Vagina (tissue), 2 donors: ENCODE results near the gene PKD2L2. TPM values are rescaled to one million over a fixed set of nuclear protein-coding genes. Genes with fewer than 3 reads are reported as not detected.
"Not testable (repeated sequence)": the region's sequence is repeated elsewhere in the genome, so short reads cannot be mapped to it uniquely, and the experiment has no call there.

Experiments used
- DNase-seq, 2 donors: peaks; one replicate each; pipeline ENCODE4 v3.0.0-alpha.2; 2017; ENCODE audit errors: extremely low spot score in 2 of 2
- H3K27ac ChIP-seq: fragments of 200-600 bp; sonication (generic); one replicate; pipeline ENCODE4 v1.5.1; 2019
- H3K27me3 ChIP-seq: fragments of 200-600 bp; sonication (generic); one replicate; pipeline ENCODE4 v1.5.1; 2019
- H3K36me3 ChIP-seq, 2 donors: fragments of 200-600 bp; sonication (generic); one replicate each; pipeline ENCODE4 v1.5.1; 2017 to 2019
- H3K4me1 ChIP-seq: fragments of 200-600 bp; sonication (generic); one replicate; pipeline ENCODE4 v1.5.1; 2019
- H3K4me3 ChIP-seq, 2 donors: fragments of 200-600 bp; sonication (generic); 1 replicate in 1 of 2; 2 replicates in 1 of 2; pipeline ENCODE4 v1.5.1; 2016 to 2019
- H3K9me3 ChIP-seq: fragments of 200-600 bp; sonication (generic); one replicate; pipeline ENCODE4 v1.5.1; 2019
- POLR2A ChIP-seq, 2 donors: fragments of 450-650 bp; IDR thresholded peaks; one replicate each; pipeline ENCODE4 v1.6.1; 2017; ENCODE audit warnings: antibody characterized with exemption in 2 of 2, mild to moderate bottlenecking in 2 of 2, moderate library complexity in 2 of 2
- POLR2AphosphoS5 ChIP-seq, 2 donors: sonication (generic); formaldehyde crosslinking; IDR thresholded peaks; one replicate each; pipeline ENCODE4 v1.9.0; 2017; ENCODE audit warnings: antibody characterized with exemption in 2 of 2, mild to moderate bottlenecking in 2 of 2, low read depth in 1 of 2; ENCODE audit not compliant: insufficient read depth in 1 of 2
- intact Hi-C: fragments of 100-400 bp; cut with DNase I; formaldehyde crosslinking; loops from one replicate; pipeline ENCODE4 v1.15.1; 2023
- total RNA-seq: library from RNA; depleted of rRNA; stranded (reverse); fragments of >200 nt; gene quantifications from one replicate; pipeline ENCODE4 v1.2.3, GENCODE V29; 2016
- TF ChIP-seq, protein P1 (sequence below), 3 experiments: fragments of 450-650 bp in 2 of 3; fragments of 200-600 bp in 1 of 3; sonication (generic) in 1 of 3; IDR thresholded peaks; one replicate each; pipeline ENCODE4 v1.5.1; 2017 to 2019; ENCODE audit warnings: antibody characterized with exemption in 3 of 3, mild to moderate bottlenecking in 2 of 3, moderate library complexity in 2 of 3

PKD2L2 gene
- total RNA-seq, 1 donor from 2014 or later, result not detected

DNA sequence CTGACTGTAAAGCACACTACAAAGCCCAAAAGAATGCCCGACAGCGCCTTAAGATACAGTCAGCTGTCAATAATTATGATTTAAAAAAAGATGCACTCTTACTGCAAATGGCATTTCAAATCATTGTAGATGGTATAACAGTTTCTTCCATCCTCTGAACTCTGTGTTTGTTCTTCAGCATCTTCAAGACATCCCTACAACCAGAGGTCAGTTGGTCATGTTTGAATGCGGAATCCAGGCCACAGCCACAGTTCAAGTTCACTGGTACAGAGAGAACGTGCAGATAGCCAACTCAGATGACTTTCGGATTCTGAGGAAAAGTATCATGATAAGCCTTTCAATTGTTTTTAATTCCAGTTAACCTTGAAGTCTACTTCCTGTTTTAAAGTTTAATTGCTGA is 30.3 kb upstream of the PKD2L2 start:
- peak overlapping the region in 1 of 2 donors; percentile 25 for H3K4me3 ChIP-seq
- no peaks in the 10 kb centered on the region for H3K27me3 ChIP-seq
- peaks cover 7% of the 10 kb centered on the region for H3K4me1 ChIP-seq
- intact Hi-C loops, result no loop called here
- H3K27ac ChIP-seq, result no peak overlapping the region
- H3K9me3 ChIP-seq, result no peaks in the 10 kb centered on the region
- no peak for DNase-seq
- TF ChIP-seq POLR2A (IDR thresholded peaks at IDR 0.05), result no peak
- no peaks in the 10 kb centered on the region for H3K36me3 ChIP-seq

- Histone ChIP-seq H3K27ac (no peak overlapping the region), H3K4me3 (no peak overlapping the region), H3K27me3 (no peaks in the 10 kb centered on the region), H3K36me3 (no peaks in the 10 kb centered on the region), H3K9me3 (no peaks in the 10 kb centered on the region), H3K4me1 (peaks cover 7% of the 10 kb centered on the region)
- DNase-seq, result no peak
- intact Hi-C loops, result no loop called here
- TF ChIP-seq, protein P1, sequence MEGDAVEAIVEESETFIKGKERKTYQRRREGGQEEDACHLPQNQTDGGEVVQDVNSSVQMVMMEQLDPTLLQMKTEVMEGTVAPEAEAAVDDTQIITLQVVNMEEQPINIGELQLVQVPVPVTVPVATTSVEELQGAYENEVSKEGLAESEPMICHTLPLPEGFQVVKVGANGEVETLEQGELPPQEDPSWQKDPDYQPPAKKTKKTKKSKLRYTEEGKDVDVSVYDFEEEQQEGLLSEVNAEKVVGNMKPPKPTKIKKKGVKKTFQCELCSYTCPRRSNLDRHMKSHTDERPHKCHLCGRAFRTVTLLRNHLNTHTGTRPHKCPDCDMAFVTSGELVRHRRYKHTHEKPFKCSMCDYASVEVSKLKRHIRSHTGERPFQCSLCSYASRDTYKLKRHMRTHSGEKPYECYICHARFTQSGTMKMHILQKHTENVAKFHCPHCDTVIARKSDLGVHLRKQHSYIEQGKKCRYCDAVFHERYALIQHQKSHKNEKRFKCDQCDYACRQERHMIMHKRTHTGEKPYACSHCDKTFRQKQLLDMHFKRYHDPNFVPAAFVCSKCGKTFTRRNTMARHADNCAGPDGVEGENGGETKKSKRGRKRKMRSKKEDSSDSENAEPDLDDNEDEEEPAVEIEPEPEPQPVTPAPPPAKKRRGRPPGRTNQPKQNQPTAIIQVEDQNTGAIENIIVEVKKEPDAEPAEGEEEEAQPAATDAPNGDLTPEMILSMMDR (IDR thresholded peaks at IDR 0.05), result no peak
- TF ChIP-seq POLR2A (IDR thresholded peaks at IDR 0.05) (no peak), POLR2AphosphoS5 (IDR thresholded peaks at IDR 0.05; ENCODE audit: insufficient read depth in 1 of 2, low read depth in 1 of 2) (no peak)
Observed at GRCh38 chr5:137862251-137862650, 27.0 kb upstream of the PKD2L2 start.

DNA sequence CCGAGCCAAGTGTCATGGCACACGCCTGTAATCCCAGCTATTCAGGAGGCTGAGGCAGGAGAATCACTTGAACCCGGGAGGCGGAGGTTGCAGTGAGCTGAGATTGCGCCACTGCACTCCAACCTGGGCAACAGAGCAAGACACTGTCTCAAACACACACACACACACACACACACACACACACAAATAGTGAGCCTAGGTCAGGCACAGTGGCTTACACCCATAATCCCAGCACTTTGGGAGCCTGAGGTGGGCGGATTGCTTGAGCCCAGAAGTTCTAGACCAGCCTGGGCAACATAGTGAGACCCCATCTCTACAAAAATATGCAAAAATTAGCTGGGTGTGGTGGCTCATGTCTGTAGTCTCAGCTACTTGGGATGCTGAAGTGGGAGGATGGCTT is 25.6 kb upstream of the PKD2L2 start:
- H3K27me3 ChIP-seq, DNase-seq, H3K27ac ChIP-seq, H3K36me3 ChIP-seq, H3K9me3 ChIP-seq, H3K4me1 ChIP-seq, H3K4me3 ChIP-seq, intact Hi-C loops: not testable (repeated sequence)

GRCh38 chr5:137866541-137867388 is 22.5 kb upstream of the PKD2L2 start:
- no peaks in the 10 kb centered on the region for H3K4me1 ChIP-seq
- no peak for TF ChIP-seq POLR2AphosphoS5 (IDR thresholded peaks at IDR 0.05; ENCODE audit: insufficient read depth in 1 of 2, low read depth in 1 of 2)
- no peak overlapping the region for H3K4me3 ChIP-seq
- DNase-seq, result no peak
- H3K9me3 ChIP-seq, result no peaks in the 10 kb centered on the region
- no peak overlapping the region for H3K27ac ChIP-seq
- no peaks in the 10 kb centered on the region for H3K27me3 ChIP-seq
- no peaks in the 10 kb centered on the region for H3K36me3 ChIP-seq
- intact Hi-C loops, result no loop called here

- Histone ChIP-seq H3K27ac (no peak within 1 kb of the TSS), H3K27me3 (no peaks in the 10 kb centered on the region), H3K9me3 (no peaks in the 10 kb centered on the region), H3K36me3 (no peaks in the 10 kb centered on the region), H3K4me1 (no peaks in the 10 kb centered on the region), H3K4me3 (no peak within 1 kb of the TSS)
- no peak for TF ChIP-seq POLR2A (IDR thresholded peaks at IDR 0.05)
- TF ChIP-seq, protein P1 (IDR thresholded peaks at IDR 0.05), result no peak
- TF ChIP-seq POLR2AphosphoS5 (IDR thresholded peaks at IDR 0.05; ENCODE audit: insufficient read depth in 1 of 2, low read depth in 1 of 2), result no peak
- DNase-seq, result no peak
- intact Hi-C loops, result no loop called here
Observed at GRCh38 chr5:137867664-137868063, 21.6 kb upstream of the PKD2L2 start, which contains the start of gene MYOT. Gene MYOT, plus strand, starts transcription at chr5:137867860. Its CDS starts 2,792 bp downstream, at chr5:137870652.

- DNase-seq, result no peak
- no peak for TF ChIP-seq POLR2A (IDR thresholded peaks at IDR 0.05)
- intact Hi-C loops, result no loop called here
- Histone ChIP-seq H3K27ac (no peak overlapping the region), H3K27me3 (no peaks in the 10 kb centered on the region), H3K4me3 (no peak overlapping the region), H3K36me3 (no peaks in the 10 kb centered on the region), H3K4me1 (no peaks in the 10 kb centered on the region), H3K9me3 (no peaks in the 10 kb centered on the region)
Observed at GRCh38 chr5:137870647-137871339, 18.5 kb upstream of the PKD2L2 start.

GRCh38 chr5:137871571-137871970 is 17.7 kb upstream of the PKD2L2 start:
- no peak for DNase-seq
- Histone ChIP-seq H3K36me3 (no peaks in the 10 kb centered on the region), H3K27ac (no peak overlapping the region)

More at GRCh38 chr5:137871571-137871970, 17.7 kb upstream of the PKD2L2 start:
- TF ChIP-seq, protein P1 (IDR thresholded peaks at IDR 0.05), result no peak
- no peak for TF ChIP-seq POLR2A (IDR thresholded peaks at IDR 0.05)
- no peak for TF ChIP-seq POLR2AphosphoS5 (IDR thresholded peaks at IDR 0.05; ENCODE audit: insufficient read depth in 1 of 2, low read depth in 1 of 2)
- no peaks in the 10 kb centered on the region for H3K4me1 ChIP-seq
- intact Hi-C loops, result no loop called here
- no peaks in the 10 kb centered on the region for H3K27me3 ChIP-seq
- H3K9me3 ChIP-seq, result no peaks in the 10 kb centered on the region
- no peak overlapping the region for H3K4me3 ChIP-seq
